ENCODE measurements around the gene THOC1.
A peak's percentile ranks its signal among the peaks of the same experiment; 100 is the strongest.
"Not testable (repeated sequence)": the region's sequence is repeated elsewhere in the genome, so short reads cannot be mapped to it uniquely, and the experiment has no call there.

THOC1 gene, protein sequence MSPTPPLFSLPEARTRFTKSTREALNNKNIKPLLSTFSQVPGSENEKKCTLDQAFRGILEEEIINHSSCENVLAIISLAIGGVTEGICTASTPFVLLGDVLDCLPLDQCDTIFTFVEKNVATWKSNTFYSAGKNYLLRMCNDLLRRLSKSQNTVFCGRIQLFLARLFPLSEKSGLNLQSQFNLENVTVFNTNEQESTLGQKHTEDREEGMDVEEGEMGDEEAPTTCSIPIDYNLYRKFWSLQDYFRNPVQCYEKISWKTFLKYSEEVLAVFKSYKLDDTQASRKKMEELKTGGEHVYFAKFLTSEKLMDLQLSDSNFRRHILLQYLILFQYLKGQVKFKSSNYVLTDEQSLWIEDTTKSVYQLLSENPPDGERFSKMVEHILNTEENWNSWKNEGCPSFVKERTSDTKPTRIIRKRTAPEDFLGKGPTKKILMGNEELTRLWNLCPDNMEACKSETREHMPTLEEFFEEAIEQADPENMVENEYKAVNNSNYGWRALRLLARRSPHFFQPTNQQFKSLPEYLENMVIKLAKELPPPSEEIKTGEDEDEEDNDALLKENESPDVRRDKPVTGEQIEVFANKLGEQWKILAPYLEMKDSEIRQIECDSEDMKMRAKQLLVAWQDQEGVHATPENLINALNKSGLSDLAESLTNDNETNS

DNA sequence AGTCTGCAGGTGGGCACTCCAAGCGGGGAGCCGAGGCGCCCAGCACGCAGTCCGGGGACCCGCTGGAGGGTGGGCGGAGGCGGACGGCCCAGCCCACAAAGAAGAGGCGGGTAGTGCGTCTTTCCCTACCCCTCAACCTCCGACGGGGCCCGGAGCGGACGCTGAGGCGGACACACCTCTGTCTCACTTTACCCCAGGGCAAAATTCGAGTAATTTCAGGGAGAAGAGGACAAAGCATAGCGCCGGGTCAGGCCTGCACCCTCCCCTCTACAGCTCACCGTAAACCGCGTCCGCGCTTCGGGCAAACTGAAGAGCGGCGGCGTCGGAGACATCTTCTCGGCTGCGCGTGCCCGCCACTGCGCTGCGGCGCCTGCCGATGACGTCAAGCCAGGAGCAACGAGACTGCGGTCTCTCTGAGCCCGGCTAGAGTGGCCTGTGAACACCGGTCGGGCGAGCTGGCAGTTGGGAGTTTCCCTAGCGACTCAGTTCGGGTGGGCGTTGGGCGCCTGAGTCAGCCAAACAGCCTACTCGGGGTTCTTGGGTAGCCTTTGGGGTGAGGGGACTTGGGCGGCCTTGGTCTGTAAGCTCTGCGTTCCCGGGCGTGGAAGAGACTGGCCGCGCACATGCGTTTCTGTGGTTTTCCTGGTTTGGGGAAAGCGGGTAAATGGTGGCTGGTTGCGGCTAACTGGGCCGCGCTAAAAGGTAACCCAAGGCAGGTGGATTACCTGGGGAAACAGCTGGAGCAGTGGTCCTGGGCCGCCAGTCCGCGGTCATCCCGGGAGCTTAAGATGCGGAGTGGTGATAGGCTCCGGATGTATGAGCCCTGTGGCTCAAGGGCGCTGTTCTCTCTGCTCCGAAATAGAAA lies at the start of gene THOC1:
Gene THOC1 (minus strand): TSS at position 360 of the 865 bp plus-strand sequence. CDS start 28 bp downstream, at position 332.
- DNase-seq (ENCODE audit: low read depth) = peak; percentile 60

DNA sequence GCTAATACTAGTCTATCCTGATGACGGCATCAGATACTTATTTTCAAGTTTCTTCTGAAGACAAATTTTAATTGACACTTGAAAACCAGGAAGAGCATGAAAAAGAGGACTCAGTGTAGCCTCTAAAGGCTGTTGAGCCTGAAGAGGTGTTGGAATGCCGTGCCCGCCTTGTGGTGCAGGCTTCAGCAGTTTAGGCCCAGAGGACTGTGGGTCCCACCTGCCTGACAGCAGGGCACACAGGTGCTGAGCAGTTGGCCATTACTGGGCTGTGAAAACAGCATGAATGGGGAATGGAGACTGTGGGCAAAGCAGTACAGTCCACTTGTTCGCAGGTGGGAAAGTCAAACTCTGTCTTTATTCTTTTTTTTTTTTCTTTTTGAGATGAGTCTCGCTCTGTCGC lies 49.8 kb upstream of the THOC1 start:
- no peak for DNase-seq (ENCODE audit: low read depth)

- DNase-seq (ENCODE audit: low read depth) = no peak
Measured at GRCh38 chr18:316393-316792, 48.5 kb upstream of the THOC1 start.

GRCh38 chr18:313931-314330 lies 46.1 kb upstream of the THOC1 start:
- no peak for DNase-seq (ENCODE audit: low read depth)

DNA sequence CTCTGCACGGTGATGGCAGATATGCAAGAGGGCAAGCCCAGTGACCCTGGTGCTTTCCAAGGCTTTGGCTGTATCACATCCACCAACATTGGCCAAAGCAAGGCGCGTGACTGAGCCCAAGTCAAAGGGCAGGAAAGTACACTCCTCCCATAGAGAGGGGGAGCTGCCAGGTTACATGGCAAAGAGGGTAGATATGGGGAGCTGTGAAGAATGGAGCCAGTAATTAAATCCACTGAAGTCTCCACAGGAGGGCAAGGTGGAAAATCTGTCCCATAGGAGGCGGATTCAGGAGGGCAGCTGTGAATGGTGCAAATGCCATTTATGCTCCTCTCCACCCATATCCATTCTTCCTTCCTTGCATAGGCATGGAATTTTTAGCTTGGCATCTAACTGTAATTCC lies 44.6 kb upstream of the THOC1 start:
- no peak for DNase-seq (ENCODE audit: low read depth)

DNA sequence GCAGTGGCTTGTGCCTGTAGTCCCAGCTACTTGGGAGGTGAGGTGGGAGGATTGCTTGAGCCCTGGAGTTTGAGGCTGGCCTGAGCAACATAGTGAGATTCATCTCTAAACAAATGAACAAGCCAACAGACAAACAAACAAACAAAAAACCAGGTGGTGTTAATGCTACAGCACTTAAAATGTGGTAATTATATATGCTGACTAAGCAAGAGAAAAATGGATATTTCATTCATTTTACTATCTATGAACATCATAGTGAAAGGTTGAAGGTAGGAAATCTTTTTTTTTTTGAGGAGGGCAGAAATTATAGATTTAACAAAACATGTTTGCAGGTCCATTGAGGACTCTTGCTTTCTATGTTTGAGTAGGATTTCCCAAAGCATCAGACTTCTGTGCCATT lies 42.2 kb upstream of the THOC1 start:
- no peak for DNase-seq (ENCODE audit: low read depth)

- DNase-seq (ENCODE audit: low read depth) = not testable (repeated sequence)
Measured at GRCh38 chr18:308086-308485, 40.2 kb upstream of the THOC1 start.

GRCh38 chr18:306608-307255 lies 38.9 kb upstream of the THOC1 start:
- DNase-seq (ENCODE audit: low read depth) = no peak

DNA sequence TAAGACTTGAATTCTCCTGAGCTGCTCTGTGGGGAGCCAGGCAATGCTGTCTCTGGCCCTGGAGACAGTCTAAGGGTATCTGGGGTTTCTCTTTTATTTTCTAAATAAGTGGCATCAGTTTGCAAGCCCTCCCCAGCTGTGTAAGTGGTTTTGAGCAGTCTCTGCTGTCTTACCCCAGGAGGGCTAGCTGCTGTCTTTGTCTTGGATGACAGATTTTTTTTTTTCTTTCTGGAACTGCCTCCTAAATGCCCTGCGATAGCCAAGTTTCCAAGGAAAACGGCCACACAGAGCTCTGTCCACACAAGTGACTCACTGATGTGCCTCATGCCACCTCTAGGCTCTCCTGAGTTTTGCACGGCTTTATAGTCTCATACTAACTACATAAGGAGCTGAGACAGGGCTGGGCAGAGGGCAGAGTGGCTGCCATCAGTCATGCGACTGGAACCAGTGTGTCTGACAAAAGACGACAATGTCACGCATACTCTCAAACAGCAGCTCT lies 37.2 kb upstream of the THOC1 start:
- DNase-seq (ENCODE audit: low read depth) = no peak

DNA sequence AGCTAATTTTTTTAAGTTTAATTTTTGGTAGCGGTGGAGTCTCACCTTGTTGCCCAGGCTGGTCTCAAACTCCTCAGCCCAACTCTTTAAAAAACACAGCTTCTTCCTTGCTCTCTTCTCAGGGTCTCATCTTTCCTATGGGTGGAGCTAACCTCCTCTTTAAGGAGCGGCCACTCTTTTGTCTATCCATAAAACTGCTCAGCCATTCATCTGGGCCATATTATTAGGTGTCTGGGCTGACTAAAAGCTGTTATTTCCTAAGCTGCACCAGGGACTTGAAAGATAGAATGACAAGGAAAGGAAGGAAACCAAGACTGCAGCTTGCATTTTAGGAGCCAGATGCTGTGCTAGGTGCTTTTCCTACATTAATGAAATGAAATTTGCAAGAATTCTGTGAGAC lies 35.8 kb upstream of the THOC1 start:
- DNase-seq (ENCODE audit: low read depth) = no peak

DNA sequence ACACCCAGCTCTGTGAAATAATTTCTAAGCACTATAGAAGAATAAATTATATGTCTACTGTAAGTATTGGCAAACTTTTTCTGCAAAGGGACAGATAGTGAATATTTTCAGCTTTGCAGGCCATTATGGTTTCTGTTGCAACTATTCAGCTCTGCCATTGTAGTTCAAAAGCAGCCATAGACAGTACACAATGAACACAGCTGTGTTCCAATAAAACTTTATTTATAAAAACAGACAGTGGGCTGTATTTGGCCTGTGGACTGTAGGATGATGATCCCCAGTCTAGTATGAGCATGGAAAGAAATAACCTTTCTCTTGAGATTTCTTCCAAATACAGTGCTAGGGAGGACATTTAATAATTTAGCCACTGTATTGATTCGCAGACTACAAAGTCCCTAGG lies 35.2 kb upstream of the THOC1 start:
- no peak for DNase-seq (ENCODE audit: low read depth)

DNA sequence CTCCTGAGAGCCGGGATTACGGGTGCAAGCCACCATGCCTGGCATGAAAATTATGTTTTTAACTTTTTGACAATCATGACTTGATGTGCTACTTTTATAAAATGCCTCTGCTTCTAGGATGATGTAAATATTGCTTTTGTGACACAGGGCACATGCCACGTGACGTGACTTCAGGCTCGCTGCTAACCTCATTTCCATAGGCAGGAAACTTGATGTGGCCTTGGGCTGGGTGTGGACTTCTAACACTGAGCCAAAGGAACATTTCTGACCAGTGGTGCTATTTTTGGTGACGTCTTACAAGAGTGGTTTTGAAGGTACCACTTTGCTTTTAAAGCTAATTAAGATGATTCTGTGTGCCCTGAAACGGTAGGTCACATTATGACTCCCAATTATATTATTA lies 34.2 kb upstream of the THOC1 start:
- DNase-seq (ENCODE audit: low read depth) = no peak

- no peak for DNase-seq (ENCODE audit: low read depth)
Measured at GRCh38 chr18:297936-298335, 30.1 kb upstream of the THOC1 start.

- DNase-seq (ENCODE audit: low read depth) = no peak
Measured at GRCh38 chr18:295756-296490, 28.1 kb upstream of the THOC1 start.

DNA sequence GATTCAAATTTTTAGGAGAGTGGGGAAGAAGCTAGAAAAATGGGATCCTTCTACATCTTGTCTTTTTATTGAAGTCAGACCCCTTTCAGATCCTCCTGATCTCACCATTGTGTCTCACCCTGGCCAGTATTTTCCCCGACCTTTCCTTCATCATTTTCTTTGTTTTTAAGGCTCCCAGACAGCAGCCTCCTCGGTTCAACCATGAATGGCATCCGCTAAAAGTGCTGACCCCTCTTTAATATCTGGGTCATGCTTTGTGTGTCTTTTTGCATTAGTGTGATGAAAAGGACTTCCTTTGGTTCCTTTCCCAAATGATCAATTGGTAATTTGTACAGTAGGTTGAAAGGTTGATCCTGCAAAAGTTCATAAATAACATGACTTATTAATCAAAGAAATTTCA lies 26.7 kb upstream of the THOC1 start:
- no peak for DNase-seq (ENCODE audit: low read depth)

DNA sequence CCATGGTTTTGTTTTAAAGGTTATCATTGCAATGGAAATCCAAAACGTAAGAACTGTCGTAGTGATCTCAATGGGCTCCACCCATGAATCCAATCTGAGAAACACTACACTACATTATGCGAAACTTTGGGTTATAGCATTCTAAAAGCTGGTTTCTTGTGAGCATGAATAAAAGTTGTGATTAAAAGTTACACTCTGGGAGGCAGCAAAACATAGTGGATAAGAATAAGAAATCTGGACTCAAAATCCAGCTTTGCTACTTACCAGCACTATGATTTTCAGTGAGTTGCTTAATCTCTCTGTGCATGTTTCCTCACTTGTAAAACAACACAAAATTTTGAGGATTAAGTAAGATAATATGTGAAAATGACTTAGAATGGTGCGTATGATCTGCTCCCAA lies 25.7 kb upstream of the THOC1 start:
- no peak for DNase-seq (ENCODE audit: low read depth)

DNA sequence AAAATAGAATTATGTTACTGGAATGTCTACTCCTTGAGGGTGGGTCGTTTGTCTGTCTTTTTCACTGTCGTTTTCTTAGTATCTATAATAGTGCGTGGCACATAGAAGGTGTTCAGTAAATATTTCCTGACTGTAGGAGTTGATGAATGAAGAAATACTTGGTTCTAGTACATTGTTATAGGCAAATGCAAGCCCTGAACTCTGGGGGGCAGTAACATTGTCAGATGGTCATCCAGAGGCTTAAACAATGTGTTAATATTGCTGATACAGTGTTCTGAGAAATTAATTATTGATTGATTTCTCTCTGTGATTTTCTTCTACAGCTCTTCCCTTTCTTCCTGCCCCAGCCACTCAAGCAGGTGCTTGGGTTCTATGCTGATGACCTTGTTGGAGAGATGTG lies 24.4 kb upstream of the THOC1 start:
- no peak for DNase-seq (ENCODE audit: low read depth)

GRCh38 chr18:289970-290369 lies 22.1 kb upstream of the THOC1 start:
- DNase-seq (ENCODE audit: low read depth) = not testable (repeated sequence)

DNA sequence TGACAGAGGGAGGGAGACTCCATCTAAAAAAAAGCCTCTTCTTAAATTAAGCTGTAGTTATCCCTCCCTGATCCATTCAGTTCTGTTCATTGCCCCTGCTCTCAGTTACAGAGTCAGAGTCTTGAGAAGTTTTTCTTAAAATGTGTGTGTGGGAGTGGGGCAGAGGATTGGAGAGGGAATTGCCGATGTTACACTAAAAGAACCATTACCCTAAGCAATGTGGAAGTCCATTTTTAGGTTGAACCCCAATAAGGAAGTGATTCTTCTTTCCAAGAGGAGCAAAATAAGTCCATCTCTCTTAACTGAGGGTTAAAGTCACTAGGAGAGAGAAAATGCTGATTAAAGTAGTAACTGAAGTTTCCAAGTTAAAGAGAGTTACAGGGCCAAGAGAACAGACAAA lies 21.2 kb upstream of the THOC1 start:
- no peak for DNase-seq (ENCODE audit: low read depth)

DNA sequence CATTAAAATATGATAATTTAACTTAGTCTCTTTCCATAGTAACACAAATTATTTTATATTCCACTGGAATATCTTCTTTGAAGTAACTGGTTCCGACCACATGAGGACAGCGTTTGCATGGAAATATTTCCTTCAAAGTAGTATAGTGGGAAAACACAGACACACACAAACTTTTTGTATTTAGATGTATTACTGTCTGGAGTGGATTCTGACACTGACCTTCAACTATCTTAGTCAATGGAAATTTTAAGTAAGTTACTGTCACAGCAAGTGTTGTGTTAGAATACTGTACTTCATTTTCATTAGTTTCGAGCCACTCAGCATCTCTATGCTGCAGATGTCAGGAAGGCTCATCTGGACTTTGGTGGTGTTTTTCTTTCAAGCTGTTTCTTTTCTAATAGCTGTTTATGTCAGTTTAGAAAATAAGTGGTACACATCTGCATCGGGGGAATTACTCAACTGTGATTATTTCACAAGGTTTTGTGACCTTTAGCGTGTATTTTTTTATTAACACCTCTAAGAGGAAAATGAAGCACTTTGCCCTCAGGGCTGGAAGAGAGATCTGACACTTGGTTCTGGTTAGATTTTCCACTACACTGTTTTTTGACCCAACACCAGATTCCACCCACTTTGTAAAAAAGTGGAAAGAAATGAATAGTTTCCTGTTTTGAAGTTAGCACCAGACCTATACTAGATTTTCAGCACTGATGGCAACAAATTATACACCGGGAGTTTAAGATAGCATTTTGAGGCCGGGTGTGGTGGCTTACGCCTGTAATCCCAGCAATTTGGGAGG lies 18.9 kb upstream of the THOC1 start:
- DNase-seq (ENCODE audit: low read depth) = no peak

GRCh38 chr18:285817-286216 lies 18.0 kb upstream of the THOC1 start:
- DNase-seq (ENCODE audit: low read depth) = no peak

All from HS-5 (cell line).